HFFc6 (cell line): ENCODE measurements around the gene FAM193B. TPM values are rescaled to one million over a fixed set of nuclear protein-coding genes. Genes with fewer than 3 reads are reported as not detected.

Experiments used
- DNase-seq: peaks from one replicate; pipeline ENCODE4 v3.0.0-alpha.2; 2018
- H3K27ac Mint-ChIP-seq: 2 replicates; pipeline ENCODE4 v1.8.0; 2020; ENCODE audit warnings: mild to moderate bottlenecking, mixed read lengths
- H3K27me3 Mint-ChIP-seq: 2 replicates; pipeline ENCODE4 v1.8.0; 2021; ENCODE audit warnings: mild to moderate bottlenecking, moderate library complexity, mixed read lengths; ENCODE audit not compliant: insufficient read depth
- H3K36me3 Mint-ChIP-seq: 2 replicates; pipeline ENCODE4 v1.8.0; 2021; ENCODE audit warnings: low read depth, mixed read lengths
- H3K4me1 Mint-ChIP-seq: 2 replicates; pipeline ENCODE4 v1.8.0; 2020; ENCODE audit warnings: low read depth, mixed read lengths
- H3K4me3 Mint-ChIP-seq: 2 replicates; pipeline ENCODE4 v1.8.0; 2020; ENCODE audit warnings: mild to moderate bottlenecking, moderate library complexity, mixed read lengths
- H3K9me3 Mint-ChIP-seq: 2 replicates; pipeline ENCODE4 v1.8.0; 2020; ENCODE audit warnings: mild to moderate bottlenecking, mixed read lengths
- total RNA-seq, 6 experiments: library from RNA; stranded (reverse); fragmentation: NEBNext Ultra II Directional; extraction: Animal tissue kit (Norgen Biotek cat#: 25700); gene quantifications; 2 replicates in 1 of 6; 3 replicates in 5 of 6; pipeline ENCODE4 v1.2.3, GENCODE V29; 2021
- TF ChIP-seq, protein P1 (sequence below): fragments of 200-600 bp; sonication (generic); IDR thresholded peaks from 2 replicates; pipeline ENCODE4 v1.5.0; 2021; ENCODE audit warnings: antibody characterized with exemption, mild to moderate bottlenecking

Gene FAM193B
- total RNA-seq, 6 experiments from 2014 or later = 16.1 to 25.6 (median 21.6) TPM

DNA sequence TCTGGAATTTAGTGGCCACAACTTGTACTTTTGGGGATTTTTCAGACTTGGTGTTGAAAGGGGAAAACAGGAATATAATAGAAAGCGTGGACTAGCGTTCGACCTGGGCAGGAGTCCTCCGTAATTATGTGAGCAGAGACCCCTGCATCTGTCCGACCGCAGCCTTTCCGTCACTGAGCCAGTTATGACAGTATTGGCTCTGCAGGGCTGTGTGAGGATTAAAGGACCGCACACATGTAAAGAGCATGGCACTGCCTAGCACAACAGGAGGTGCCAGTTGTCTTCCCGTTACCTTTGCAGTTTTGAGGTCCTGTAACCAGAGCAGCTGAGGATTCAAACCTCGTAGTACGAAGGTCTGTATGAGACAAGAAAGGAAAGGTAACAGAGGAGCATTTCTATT, 46.8 kb upstream of the FAM193B start:
- no peak for DNase-seq
- H3K4me3 Mint-ChIP-seq = peak overlapping the region; percentile 96
- no peaks in the 10 kb centered on the region for H3K9me3 Mint-ChIP-seq
- peaks cover 5% of the 10 kb centered on the region; the same call in 1 of the 2 replicates for H3K27me3 Mint-ChIP-seq
- H3K27ac Mint-ChIP-seq = peak overlapping the region; percentile 91; the same call in 1 of the 2 replicates
- TF ChIP-seq, protein P1, sequence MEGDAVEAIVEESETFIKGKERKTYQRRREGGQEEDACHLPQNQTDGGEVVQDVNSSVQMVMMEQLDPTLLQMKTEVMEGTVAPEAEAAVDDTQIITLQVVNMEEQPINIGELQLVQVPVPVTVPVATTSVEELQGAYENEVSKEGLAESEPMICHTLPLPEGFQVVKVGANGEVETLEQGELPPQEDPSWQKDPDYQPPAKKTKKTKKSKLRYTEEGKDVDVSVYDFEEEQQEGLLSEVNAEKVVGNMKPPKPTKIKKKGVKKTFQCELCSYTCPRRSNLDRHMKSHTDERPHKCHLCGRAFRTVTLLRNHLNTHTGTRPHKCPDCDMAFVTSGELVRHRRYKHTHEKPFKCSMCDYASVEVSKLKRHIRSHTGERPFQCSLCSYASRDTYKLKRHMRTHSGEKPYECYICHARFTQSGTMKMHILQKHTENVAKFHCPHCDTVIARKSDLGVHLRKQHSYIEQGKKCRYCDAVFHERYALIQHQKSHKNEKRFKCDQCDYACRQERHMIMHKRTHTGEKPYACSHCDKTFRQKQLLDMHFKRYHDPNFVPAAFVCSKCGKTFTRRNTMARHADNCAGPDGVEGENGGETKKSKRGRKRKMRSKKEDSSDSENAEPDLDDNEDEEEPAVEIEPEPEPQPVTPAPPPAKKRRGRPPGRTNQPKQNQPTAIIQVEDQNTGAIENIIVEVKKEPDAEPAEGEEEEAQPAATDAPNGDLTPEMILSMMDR = no peak
- peaks cover 27% of the 10 kb centered on the region for H3K4me1 Mint-ChIP-seq
- peaks cover 15% of the 10 kb centered on the region for H3K36me3 Mint-ChIP-seq

DNA sequence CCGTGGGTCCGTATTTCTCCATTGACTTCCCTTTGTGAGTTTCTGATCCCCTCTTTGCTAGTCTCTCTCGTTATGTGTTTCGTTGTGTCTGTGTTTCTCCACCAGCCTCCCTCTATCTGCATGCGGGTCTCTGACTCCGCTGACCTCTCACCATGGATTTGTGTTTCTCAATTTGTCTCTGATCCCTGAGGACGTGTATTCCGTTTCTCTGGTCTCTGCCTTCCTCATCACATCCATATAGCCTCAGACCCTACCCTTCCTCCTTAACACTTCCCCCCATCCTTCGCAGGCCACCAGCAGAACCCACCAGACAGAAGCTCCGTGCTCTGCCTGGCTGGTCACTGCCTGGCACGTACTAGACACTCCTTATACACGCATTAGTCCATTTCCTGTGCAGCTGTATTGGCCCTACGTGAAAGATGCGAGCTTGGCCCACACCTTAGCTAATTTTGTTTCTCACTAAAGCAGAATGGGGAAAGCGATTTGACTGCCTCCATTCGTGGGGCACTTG, 46.2 kb upstream of the FAM193B start:
- DNase-seq = no peak
- peak overlapping the region; percentile 91 for H3K27ac Mint-ChIP-seq
- no peaks in the 10 kb centered on the region for H3K9me3 Mint-ChIP-seq
- H3K27me3 Mint-ChIP-seq = peaks cover 5% of the 10 kb centered on the region; the same call in 1 of the 2 replicates
- TF ChIP-seq, protein P1 = no peak
- peak overlapping the region; percentile 96 for H3K4me3 Mint-ChIP-seq
- peaks cover 20% of the 10 kb centered on the region for H3K36me3 Mint-ChIP-seq
- H3K4me1 Mint-ChIP-seq = peaks cover 27% of the 10 kb centered on the region

GRCh38 chr5:177599731-177600507, 45.6 kb upstream of the FAM193B start, which contains the start of gene B4GALT7:
Gene B4GALT7 (plus strand): TSS chr5:177600132. CDS start chr5:177600211, 79 bp downstream.
- peak within 1 kb of the TSS; percentile 91 for H3K27ac Mint-ChIP-seq
- H3K27me3 Mint-ChIP-seq = peaks cover 5% of the 10 kb centered on the region; the same call in 1 of the 2 replicates
- peaks cover 20% of the 10 kb centered on the region for H3K36me3 Mint-ChIP-seq
- H3K9me3 Mint-ChIP-seq = no peaks in the 10 kb centered on the region
- DNase-seq = peak; percentile 69
- peak within 1 kb of the TSS; percentile 96 for H3K4me3 Mint-ChIP-seq
- TF ChIP-seq, protein P1 = no peak
- H3K4me1 Mint-ChIP-seq = peaks cover 27% of the 10 kb centered on the region

DNA sequence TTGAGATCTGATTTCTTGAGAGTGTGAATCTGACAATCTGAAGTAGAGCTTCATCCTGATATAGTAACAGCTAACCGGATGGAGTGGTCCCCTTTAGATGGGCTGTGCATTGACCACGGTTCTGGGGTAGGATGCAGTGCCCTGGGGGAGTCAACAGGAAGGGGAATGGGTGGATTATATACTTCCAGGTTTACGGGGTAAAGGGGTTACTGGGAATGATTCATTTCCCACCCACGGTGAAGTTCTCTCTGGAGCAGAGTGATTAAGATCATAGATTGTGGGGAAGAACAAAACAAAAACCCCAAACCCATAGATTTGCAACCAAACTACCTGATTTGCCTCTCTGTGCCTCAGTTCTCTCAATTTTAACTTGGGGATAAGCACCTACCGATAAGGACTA, 44.1 kb upstream of the FAM193B start:
- no peak for DNase-seq
- H3K36me3 Mint-ChIP-seq = peaks cover 29% of the 10 kb centered on the region
- H3K4me3 Mint-ChIP-seq = peak overlapping the region; percentile 26; the same call in 1 of the 2 replicates
- H3K9me3 Mint-ChIP-seq = no peaks in the 10 kb centered on the region
- H3K27ac Mint-ChIP-seq = peak overlapping the region; percentile 39; the same call in 1 of the 2 replicates
- H3K27me3 Mint-ChIP-seq = peaks cover 5% of the 10 kb centered on the region; the same call in 1 of the 2 replicates
- peaks cover 34% of the 10 kb centered on the region for H3K4me1 Mint-ChIP-seq
- TF ChIP-seq, protein P1 = no peak

DNA sequence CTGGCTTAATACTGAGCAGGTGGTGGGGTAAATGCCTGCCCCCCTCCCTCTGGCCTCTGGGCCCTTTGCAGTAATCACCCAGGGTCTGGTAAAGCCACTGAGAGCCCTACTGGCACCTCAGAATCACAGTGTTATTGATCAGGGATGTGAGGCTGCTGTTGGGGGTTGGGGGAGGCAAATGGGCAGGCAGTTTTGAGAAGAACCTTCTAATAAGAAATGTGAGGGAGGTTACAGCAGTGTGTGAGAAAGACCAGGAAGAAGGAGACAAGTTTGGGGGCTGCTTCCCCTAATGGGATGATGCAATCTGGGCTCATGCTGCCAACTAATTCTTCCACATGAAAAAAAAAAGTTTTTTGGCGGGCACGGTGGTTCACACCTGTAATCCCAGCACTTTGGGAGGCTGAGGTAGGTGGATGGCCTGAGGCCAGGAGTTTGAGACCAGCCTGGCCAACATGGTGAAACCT, 42.4 kb upstream of the FAM193B start:
- no peak overlapping the region for H3K4me3 Mint-ChIP-seq
- H3K4me1 Mint-ChIP-seq = peaks cover 39% of the 10 kb centered on the region
- peaks cover 44% of the 10 kb centered on the region for H3K36me3 Mint-ChIP-seq
- TF ChIP-seq, protein P1 = no peak
- H3K27me3 Mint-ChIP-seq = peaks cover 7% of the 10 kb centered on the region
- no peaks in the 10 kb centered on the region for H3K9me3 Mint-ChIP-seq
- no peak for DNase-seq
- no peak overlapping the region for H3K27ac Mint-ChIP-seq
